GM08714 (cell line): ENCODE results near the gene SPRED2.

Experiments used
- H3K4me3 ChIP-seq: fragments of 200-500 bp; sonication (Bioruptor generic); 2 replicates; pipeline ENCODE4 v1.5.1; 2014; ENCODE audit warnings: mild to moderate bottlenecking, low read length, inconsistent platforms
- ZNF274 ChIP-seq: IDR thresholded peaks from 2 replicates; pipeline ENCODE4 v1.6.1; 2012; ENCODE audit warnings: mild to moderate bottlenecking, low read depth, low read length

SPRED2 gene

DNA sequence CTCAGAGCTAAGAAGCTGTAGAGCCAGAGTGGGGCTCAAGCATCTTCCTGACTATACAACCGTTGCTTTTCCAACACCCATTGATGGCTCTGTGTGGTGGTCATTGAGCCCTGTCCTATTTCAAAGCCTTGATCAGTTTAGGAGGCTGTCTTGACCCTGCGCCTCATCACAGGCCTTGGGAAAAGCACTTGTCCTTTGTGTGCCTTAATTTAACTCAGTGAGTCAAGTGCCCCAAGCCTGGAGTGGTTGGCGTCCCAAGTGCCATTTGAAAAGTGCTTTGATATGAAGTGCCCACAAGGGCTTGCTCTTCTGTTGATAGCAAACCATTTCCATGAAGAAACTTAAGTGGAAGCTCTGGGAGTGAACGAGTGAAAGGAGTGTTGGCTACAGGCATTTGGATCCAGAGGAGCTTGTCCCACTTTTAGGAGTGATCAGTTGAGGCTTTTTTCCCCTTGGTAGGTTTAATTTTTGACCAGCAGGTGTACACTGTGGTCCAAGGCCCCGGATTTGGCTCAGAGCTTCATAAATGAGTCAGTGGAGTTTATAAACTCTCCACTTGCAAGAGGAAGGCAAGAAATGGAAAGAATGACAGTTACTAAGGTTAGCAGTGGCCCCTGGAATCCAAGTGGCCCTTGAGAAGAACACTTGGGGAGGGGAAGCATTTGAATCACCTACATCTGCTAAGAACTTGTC, 154.5 kb downstream of the SPRED2 start:
- TF ChIP-seq ZNF274, result no peak

GRCh38 chr2:65277118-65277517, 155.3 kb downstream of the SPRED2 start:
- H3K4me3 ChIP-seq, result no peak overlapping the region
- TF ChIP-seq ZNF274, result no peak

More for the DNA sequence above, 154.5 kb downstream of the SPRED2 start:
- H3K4me3 ChIP-seq, result no peak overlapping the region

- no peak overlapping the region for H3K4me3 ChIP-seq
- no peak for TF ChIP-seq ZNF274
Measured at GRCh38 chr2:65276609-65277008, 155.8 kb downstream of the SPRED2 start.

DNA sequence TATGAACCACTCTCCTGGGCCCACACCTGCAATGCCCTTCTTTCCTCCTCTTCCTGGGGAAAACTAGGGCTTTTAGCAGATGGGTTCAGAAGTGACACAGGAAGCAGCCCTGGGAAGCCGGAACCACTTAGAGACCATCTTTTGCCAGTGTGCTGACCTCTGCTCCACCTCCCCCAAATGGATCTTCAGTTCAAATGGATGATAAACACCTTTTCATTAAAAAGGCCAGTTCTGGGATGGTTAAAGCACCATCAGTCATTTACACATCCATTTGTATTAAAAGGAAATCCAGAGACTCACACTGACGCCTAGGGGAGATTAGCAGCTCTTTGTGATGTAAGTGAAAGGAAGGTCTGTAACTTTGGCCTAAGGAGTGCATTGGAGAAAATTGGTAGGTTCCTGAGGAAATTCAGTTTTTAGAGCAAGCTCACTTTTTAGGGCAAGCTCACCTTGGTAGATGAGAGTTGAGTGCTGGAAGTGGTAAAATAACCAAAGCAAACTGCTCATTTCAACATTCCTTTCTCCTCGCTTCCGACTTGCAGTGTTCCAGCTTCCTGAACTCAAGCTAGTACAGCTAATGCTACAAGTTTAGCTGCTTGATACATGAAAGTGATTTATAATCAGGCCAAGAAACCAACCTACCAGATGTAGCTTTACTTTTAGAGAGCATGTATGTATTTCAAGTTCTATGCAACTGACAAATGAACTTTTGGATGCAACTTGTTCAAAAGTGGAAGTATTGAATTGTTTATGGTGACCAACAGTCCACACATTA, 157.1 kb downstream of the SPRED2 start:
- no peak for TF ChIP-seq ZNF274
- no peak overlapping the region for H3K4me3 ChIP-seq

- H3K4me3 ChIP-seq, result no peak overlapping the region
- TF ChIP-seq ZNF274, result no peak
Measured at GRCh38 chr2:65273344-65273743, 159.1 kb downstream of the SPRED2 start.

- no peak for TF ChIP-seq ZNF274
- no peak overlapping the region for H3K4me3 ChIP-seq
Measured at GRCh38 chr2:65268957-65269356, 163.4 kb downstream of the SPRED2 start.

GRCh38 chr2:65267008-65267407, 165.4 kb downstream of the SPRED2 start:
- no peak for TF ChIP-seq ZNF274
- H3K4me3 ChIP-seq, result no peak overlapping the region

- H3K4me3 ChIP-seq, result no peak overlapping the region
- TF ChIP-seq ZNF274, result no peak
Measured at GRCh38 chr2:65265671-65266045, 166.7 kb downstream of the SPRED2 start.

DNA sequence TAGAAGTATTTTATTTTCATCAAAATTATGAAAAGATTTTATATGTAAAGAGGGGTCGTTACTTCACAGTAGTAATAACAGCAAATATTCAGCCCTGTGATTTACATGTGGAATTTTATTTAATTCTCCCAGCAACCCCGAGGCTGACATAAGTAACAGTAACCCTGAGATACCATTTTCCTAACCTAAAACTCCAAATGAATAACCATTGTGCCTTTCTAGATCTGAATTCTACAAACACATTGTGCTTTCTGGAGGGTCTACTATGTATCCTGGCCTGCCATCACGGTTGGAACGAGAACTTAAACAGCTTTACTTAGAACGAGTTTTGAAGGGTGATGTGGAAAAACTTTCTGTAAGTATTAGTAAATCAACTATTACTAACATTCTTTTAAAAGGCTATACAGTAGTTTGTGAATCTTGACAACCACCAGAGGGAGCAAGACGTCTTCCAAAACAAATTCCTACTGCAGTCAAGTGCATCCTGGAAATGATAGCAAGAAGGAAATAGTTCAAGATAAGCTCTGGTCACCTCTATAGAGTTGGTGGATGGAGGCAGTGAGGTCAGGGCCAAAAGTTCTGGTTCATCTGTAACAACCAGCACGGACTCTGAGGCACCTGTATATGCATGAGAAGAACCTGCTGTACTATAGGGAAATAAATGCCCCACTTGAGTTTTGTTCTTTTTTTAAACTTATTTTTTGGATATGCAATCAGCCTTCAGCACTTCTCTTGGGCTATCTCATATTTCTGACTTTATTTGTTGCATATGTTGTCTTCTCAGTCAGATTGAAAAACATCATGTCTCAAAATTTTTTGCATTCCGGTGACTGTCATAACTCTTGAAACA, 167.4 kb downstream of the SPRED2 start:
- no peak for TF ChIP-seq ZNF274
- no peak overlapping the region for H3K4me3 ChIP-seq

DNA sequence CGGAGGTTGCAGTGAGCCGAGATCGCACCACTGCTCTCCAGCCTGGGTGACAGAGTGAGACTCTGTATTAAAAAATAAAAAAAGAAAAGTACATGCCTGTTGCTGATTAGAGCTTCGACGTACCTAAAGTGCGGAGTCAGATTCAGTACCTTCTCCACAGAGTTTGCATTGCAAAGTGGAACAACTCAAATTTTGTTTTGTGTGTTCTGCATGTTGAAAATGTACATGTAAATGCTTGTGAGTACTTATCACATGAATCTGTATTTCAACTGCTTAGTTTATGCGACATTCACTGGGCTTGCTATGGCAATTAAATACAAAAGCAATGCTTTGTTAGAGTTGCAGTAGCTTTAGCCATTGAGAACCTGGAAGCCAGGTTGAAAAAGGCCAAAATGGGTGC, 168.4 kb downstream of the SPRED2 start:
- no peak overlapping the region for H3K4me3 ChIP-seq
- no peak for TF ChIP-seq ZNF274

GRCh38 chr2:65263262-65263661, 169.1 kb downstream of the SPRED2 start:
- TF ChIP-seq ZNF274, result no peak
- no peak overlapping the region for H3K4me3 ChIP-seq

DNA sequence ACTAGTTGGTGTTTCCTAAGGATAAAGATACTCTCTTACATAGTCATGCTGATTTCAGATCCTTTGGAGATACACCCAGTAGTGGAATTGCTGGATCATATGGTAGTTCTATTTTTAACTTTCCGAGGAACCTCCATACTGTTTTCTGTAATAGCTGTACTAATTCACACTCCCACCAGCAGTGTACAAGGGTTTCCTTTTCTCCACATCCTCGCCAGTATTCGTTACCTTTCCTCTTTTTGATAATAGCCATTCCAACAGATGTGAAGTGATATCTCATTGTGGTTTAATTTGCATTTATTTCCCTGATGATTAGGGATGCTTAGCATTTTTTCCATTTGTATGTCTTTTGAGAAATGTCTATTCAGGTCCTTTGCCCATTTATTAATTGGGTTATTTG, 170.7 kb downstream of the SPRED2 start:
- no peak overlapping the region for H3K4me3 ChIP-seq
- TF ChIP-seq ZNF274, result no peak
